Activated T-helper 17 cell treated with anti-CD3 and anti-CD28 coated beads, Interleukin-2, amount 50 U/mL, for 72 hours (primary cell): ENCODE measurements around the gene PLCD1. TPM values are rescaled to one million over a fixed set of nuclear protein-coding genes. Genes with fewer than 3 reads are reported as not detected.

Experiments used
- ATAC-seq: fragments of 150-1000 bp; cut with Tn5 transposase; replicated peaks from 2 replicates; pipeline ENCODE4 v1.10.0; 2021; ENCODE audit warnings: mild to moderate bottlenecking, moderate library complexity
- H3K27ac Mint-ChIP-seq: one replicate; pipeline ENCODE4 v1.8.0; 2022; ENCODE audit warnings: mixed read lengths
- H3K27me3 Mint-ChIP-seq: one replicate; pipeline ENCODE4 v1.8.0; 2022; ENCODE audit warnings: mixed read lengths
- H3K36me3 Mint-ChIP-seq: one replicate; pipeline ENCODE4 v1.8.0; 2022; ENCODE audit warnings: low read depth, mild to moderate bottlenecking, mixed read lengths
- H3K4me1 Mint-ChIP-seq: one replicate; pipeline ENCODE4 v1.8.0; 2022; ENCODE audit warnings: mixed read lengths
- H3K4me3 Mint-ChIP-seq: one replicate; pipeline ENCODE4 v1.8.0; 2022; ENCODE audit warnings: mild to moderate bottlenecking, mixed read lengths
- H3K9me3 Mint-ChIP-seq: one replicate; pipeline ENCODE4 v1.8.0; 2022; ENCODE audit warnings: mixed read lengths
- total RNA-seq, 2 donors: library from RNA; stranded (reverse); gene quantifications; one replicate each; pipeline ENCODE4 v1.2.3, GENCODE V29; 2022

The PLCD1 gene
- total RNA-seq, 2 donors from 2014 or later, result 17.7 to 24.4 TPM

DNA sequence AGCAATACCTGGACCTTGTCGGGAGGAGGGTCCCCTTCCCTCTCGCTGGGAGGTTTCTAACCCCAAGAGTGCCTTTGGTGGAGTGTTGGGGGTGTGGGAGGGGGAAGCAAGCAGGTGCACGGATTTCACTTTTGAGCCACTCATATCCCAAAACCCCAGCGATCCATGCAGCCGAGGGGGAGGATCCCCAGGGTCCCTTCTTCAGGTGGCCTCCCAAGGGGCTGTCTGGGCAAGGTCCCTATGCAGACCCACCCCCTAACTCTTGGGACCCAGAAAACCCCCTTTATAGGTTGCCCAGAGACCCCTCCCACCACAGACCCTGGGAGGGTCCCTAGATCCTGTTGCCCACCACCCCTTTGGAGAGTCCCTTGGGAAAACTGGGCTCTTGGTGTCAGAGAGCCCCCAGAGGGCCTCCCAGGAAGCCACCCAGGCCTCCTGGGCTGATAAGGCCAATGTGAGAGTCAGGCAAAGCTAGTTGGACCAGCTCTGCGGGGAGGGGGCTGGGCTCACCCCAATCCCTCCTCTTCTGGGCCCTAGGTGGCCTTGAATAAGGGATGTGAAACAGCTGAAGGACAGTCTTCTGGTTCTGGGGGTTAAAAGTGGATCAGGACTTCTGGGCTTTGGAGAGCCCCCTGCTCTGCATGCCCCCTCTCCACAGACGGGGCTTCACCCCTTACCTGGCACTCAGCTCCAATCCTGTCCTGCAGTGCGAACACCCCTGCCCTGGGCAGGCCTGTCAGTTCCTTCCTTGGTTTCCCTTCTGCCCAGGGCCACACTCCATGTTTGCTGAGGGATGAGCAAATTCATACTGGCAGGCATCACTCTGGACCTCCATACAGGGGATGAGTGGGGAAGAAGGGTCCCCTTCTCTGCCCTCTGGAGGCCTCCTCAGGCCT, 932 bp upstream of the PLCD1 start:
- ATAC-seq, result no peak
- Mint-ChIP-seq H3K4me3 (peak overlapping the region; percentile 70), H3K27me3 (no peaks in the 10 kb centered on the region), H3K27ac (peak overlapping the region; percentile 81), H3K36me3 (no peaks in the 10 kb centered on the region), H3K4me1 (peaks cover 24% of the 10 kb centered on the region), H3K9me3 (no peaks in the 10 kb centered on the region)

GRCh38 chr3:38028621-38029361, 651 bp downstream of the PLCD1 start:
- ATAC-seq, result no peak
- H3K27ac Mint-ChIP-seq, result peak overlapping the region; percentile 66
- peaks cover 27% of the 10 kb centered on the region for H3K4me1 Mint-ChIP-seq
- H3K9me3 Mint-ChIP-seq, result no peaks in the 10 kb centered on the region
- H3K4me3 Mint-ChIP-seq, result peak overlapping the region; percentile 70
- H3K27me3 Mint-ChIP-seq, result no peaks in the 10 kb centered on the region
- H3K36me3 Mint-ChIP-seq, result no peaks in the 10 kb centered on the region

DNA sequence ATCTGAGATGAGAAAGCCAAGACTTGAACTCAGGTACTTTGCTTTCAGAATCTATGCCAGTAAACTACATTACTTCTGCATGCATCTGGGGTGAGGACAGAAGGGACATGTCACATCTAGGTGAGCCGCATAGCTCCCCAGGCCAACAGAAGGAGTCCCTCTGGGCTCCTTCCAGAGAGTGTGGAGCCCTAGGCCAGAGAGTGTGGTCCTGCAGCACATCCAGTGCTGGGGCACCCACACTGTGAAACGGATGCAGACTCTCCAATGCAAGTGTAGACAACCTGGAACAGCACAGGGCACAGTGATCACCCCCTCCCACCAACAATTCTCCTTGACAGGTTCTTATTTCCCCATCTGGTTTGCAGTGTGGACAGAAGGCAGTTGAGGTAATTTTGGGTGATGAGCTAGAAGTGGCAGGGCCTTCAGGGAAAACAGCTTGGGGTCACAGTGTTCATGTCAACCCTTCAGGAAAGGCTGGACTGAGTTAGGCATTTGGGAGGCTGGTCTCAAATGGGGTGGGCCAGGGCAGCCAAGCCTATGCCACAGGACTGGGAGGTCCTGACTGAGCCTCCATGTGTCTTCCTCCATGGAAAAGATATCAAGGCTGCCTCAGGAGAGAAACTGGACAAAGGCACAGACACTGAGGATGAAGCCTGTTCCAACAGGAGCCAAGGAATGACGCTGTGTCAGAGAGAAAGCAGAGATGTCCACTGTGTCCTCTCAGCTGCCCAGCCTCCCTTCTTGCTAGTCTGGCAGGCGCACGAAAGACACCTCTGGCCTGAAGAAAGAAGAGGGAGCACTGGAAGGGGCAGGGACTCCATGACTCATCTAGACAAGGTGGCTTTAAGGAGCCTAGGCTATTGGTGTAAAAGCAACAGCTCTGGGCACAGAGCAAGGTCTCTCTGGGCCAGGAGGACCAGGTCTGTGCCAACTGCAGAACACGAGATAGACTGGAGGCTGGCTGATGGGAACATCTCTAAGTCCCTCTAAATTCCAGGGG, 1.7 kb downstream of the PLCD1 start:
- Mint-ChIP-seq H3K9me3 (no peaks in the 10 kb centered on the region), H3K4me1 (peaks cover 37% of the 10 kb centered on the region), H3K27me3 (no peaks in the 10 kb centered on the region), H3K27ac (peak overlapping the region; percentile 66), H3K36me3 (no peaks in the 10 kb centered on the region), H3K4me3 (peak overlapping the region; percentile 70)
- ATAC-seq, result no peak

DNA sequence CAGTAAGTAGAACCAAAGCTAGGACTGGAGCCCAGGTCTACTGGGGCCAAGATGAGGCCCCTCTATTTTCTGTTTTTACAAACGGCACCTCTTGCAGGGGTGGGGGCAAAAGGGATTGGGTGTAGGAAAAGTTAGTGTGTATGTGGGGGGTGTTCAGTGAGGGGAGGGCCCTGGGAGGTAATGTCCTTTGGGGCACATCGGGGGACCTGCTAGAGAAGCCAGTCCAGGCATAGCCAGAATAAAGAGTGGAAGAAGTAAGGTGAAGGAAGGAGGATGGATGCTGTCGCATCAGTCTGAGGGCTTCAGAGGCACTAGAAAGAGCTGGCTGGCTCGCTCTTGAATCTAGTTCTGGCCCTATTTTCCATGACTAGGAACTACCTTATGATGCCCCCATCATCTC, 2.6 kb downstream of the PLCD1 start:
- ATAC-seq, result no peak
- Mint-ChIP-seq H3K27ac (peak overlapping the region; percentile 4), H3K4me3 (no peak overlapping the region)

DNA sequence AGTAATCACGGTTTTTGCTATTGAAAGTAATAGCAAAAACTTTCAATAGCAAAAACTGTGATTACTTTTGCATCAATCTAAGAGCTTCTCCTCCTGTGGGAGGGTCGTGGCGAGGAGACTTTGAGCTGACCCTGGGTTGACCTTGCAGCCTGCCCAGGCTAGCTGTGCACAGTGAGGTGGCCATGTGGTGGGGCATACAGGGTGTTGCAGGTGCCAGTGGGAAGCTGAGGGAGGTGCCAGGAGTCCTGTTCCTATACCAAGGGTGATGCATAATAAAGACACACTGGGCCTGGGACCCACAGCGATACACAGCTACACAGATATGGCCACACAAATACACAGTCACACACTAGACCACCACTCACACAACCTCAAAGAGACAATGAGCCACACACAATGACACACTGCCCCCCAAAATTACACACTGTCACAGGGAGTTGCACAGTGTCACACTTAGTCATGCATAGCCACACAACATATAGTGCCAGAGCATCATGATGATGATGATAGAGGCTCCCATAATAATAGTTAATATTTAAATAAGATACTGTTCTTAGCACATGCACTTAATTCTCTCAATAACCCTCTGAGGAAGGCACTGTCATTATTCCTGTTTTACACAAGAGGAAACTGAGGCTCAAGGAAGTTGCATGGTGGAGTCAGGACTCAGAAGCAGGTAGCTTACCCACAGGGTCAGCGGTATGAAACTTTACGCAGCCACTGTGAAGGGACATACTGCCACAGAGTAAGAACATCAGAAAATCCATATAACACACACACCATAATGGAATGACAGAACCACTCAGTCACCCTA, 6.3 kb downstream of the PLCD1 start:
- no peaks in the 10 kb centered on the region for H3K9me3 Mint-ChIP-seq
- peaks cover 13% of the 10 kb centered on the region for H3K36me3 Mint-ChIP-seq
- H3K27me3 Mint-ChIP-seq, result no peaks in the 10 kb centered on the region
- no peak for ATAC-seq
- H3K27ac Mint-ChIP-seq, result peak overlapping the region; percentile 99
- H3K4me3 Mint-ChIP-seq, result peak overlapping the region; percentile 80
- H3K4me1 Mint-ChIP-seq, result peaks cover 35% of the 10 kb centered on the region

More for the DNA sequence above, 2.6 kb downstream of the PLCD1 start:
- peaks cover 40% of the 10 kb centered on the region for H3K4me1 Mint-ChIP-seq
- H3K36me3 Mint-ChIP-seq, result no peaks in the 10 kb centered on the region
- H3K9me3 Mint-ChIP-seq, result no peaks in the 10 kb centered on the region
- H3K27me3 Mint-ChIP-seq, result no peaks in the 10 kb centered on the region

GRCh38 chr3:38022301-38022700, 7.1 kb downstream of the PLCD1 start:
- Mint-ChIP-seq H3K4me3 (peak overlapping the region; percentile 80), H3K27ac (peak overlapping the region; percentile 87), H3K4me1 (peaks cover 31% of the 10 kb centered on the region), H3K36me3 (peaks cover 21% of the 10 kb centered on the region), H3K9me3 (no peaks in the 10 kb centered on the region), H3K27me3 (no peaks in the 10 kb centered on the region)
- ATAC-seq, result no peak

- no peak for ATAC-seq
- H3K36me3 Mint-ChIP-seq, result peaks cover 32% of the 10 kb centered on the region
- H3K4me1 Mint-ChIP-seq, result peaks cover 26% of the 10 kb centered on the region
Measured at GRCh38 chr3:38021196-38021595, 8.2 kb downstream of the PLCD1 start.

DNA sequence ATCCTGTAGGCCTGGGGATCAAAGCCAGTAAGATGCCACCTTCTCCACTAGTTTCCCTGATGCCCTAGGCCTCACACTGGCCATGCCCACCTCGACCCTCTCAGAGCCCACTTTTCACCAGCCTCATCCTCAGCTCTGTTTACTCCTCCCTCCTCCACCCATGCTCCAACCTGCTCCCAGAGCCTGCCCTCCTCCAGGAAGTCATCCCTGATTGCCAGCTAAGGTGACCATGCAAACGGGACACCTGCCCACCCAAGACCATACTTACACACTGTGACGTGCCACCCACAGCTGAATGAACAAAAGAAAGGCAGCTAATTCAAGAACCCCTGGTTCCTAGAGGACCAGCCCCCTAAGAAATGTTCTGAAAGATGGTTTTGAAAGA, 9.1 kb downstream of the PLCD1 start:
- peaks cover 4% of the 10 kb centered on the region for H3K9me3 Mint-ChIP-seq
- peaks cover 19% of the 10 kb centered on the region for H3K4me1 Mint-ChIP-seq
- H3K36me3 Mint-ChIP-seq, result peaks cover 38% of the 10 kb centered on the region
- H3K27ac Mint-ChIP-seq, result peak overlapping the region; percentile 87
- no peak for ATAC-seq
- no peak overlapping the region for H3K4me3 Mint-ChIP-seq
- H3K27me3 Mint-ChIP-seq, result no peaks in the 10 kb centered on the region

More at GRCh38 chr3:38021196-38021595, 8.2 kb downstream of the PLCD1 start:
- no peak overlapping the region for H3K4me3 Mint-ChIP-seq
- no peaks in the 10 kb centered on the region for H3K27me3 Mint-ChIP-seq
- peaks cover 4% of the 10 kb centered on the region for H3K9me3 Mint-ChIP-seq
- H3K27ac Mint-ChIP-seq, result peak overlapping the region; percentile 87

GRCh38 chr3:38019658-38020341, 9.6 kb downstream of the PLCD1 start:
- H3K4me1 Mint-ChIP-seq, result peaks cover 19% of the 10 kb centered on the region
- peaks cover 44% of the 10 kb centered on the region for H3K36me3 Mint-ChIP-seq
- H3K9me3 Mint-ChIP-seq, result peaks cover 4% of the 10 kb centered on the region
- no peak overlapping the region for H3K4me3 Mint-ChIP-seq
- H3K27me3 Mint-ChIP-seq, result no peaks in the 10 kb centered on the region
- peak overlapping the region; percentile 87 for H3K27ac Mint-ChIP-seq
- ATAC-seq, result no peak

GRCh38 chr3:38018296-38019266, 10.9 kb downstream of the PLCD1 start:
- peak overlapping the region; percentile 15 for H3K27ac Mint-ChIP-seq

DNA sequence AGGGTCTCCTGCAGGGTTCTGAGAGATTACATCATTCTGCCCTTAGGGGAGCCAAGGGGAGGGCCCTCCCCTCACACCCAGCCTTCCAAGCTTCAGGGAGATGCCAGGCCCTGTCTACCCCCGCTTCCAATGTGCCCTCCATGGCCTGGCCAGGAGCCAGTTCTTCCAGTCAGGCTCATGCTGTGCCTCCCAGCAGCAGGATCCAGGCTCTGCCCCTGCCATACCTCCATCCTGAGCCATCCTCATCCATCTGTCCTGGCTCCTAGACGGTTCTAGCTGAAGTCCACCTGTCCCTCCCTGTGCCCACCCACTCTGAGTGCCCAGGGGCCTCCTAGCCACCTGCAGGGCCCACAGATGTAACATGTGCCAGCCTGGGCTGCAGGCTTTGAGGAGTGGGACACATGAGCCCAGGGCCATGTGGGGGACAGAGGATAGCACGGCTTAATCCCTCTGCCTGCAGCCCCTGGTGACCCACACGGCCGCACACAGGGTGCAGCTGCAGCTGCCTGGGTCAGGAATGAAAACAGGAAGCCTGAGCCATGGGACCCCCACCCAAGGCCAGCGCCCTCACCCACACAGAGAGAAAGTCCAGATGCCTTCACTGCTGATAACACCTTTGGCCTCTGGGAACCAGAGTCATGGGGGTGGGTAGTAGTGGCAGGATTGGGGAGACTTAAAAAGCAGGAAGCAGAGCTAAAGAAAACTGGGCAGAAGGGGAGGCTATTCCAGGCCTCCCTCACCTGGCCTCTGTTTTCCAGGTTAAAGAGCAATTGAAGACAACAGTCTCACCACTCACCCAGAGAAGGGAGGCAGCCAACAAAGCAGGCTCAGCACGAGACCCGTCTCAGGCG, 11.8 kb downstream of the PLCD1 start:
- Mint-ChIP-seq H3K4me3 (no peak overlapping the region), H3K27me3 (no peaks in the 10 kb centered on the region), H3K4me1 (peaks cover 6% of the 10 kb centered on the region), H3K9me3 (peaks cover 4% of the 10 kb centered on the region), H3K36me3 (peaks cover 57% of the 10 kb centered on the region), H3K27ac (no peak overlapping the region)
- no peak for ATAC-seq

More at GRCh38 chr3:38018296-38019266, 10.9 kb downstream of the PLCD1 start:
- Mint-ChIP-seq H3K4me1 (peaks cover 15% of the 10 kb centered on the region), H3K27me3 (no peaks in the 10 kb centered on the region), H3K4me3 (no peak overlapping the region), H3K36me3 (peaks cover 56% of the 10 kb centered on the region), H3K9me3 (peaks cover 4% of the 10 kb centered on the region)
- no peak for ATAC-seq
